Parathyroid adenoma (tissue), 2 donors: ENCODE measurements around the gene DPH7.
"Not testable (repeated sequence)": the region's sequence is repeated elsewhere in the genome, so short reads cannot be mapped to it uniquely, and the experiment has no call there.

Experiments used
- H2AFZ ChIP-seq: fragments of 300-600 bp; sonication (generic); one replicate; pipeline ENCODE4 v1.7.0; 2017; ENCODE audit warnings: antibody characterized with exemption, mild to moderate bottlenecking
- H3K27ac ChIP-seq: fragments of 300-600 bp; sonication (generic); one replicate; pipeline ENCODE4 v1.7.0; 2017
- H3K27me3 ChIP-seq: fragments of 300-600 bp; sonication (generic); one replicate; pipeline ENCODE4 v1.7.0; 2017; ENCODE audit warnings: low read length; ENCODE audit not compliant: control insufficient read depth, insufficient read depth
- H3K36me3 ChIP-seq: fragments of 300-600 bp; sonication (generic); one replicate; pipeline ENCODE4 v1.7.0; 2017; ENCODE audit warnings: low read length; ENCODE audit not compliant: control insufficient read depth, insufficient read depth
- H3K4me1 ChIP-seq: fragments of 300-600 bp; sonication (generic); one replicate; pipeline ENCODE4 v1.7.0; 2017; ENCODE audit warnings: control low read depth
- H3K4me2 ChIP-seq: fragments of 300-600 bp; sonication (generic); one replicate; pipeline ENCODE4 v1.7.0; 2017; ENCODE audit warnings: low read length
- H3K4me3 ChIP-seq: fragments of 300-600 bp; sonication (generic); one replicate; pipeline ENCODE4 v1.7.0; 2017; ENCODE audit warnings: low read depth, low read length
- H3K79me2 ChIP-seq: fragments of 300-600 bp; sonication (generic); one replicate; pipeline ENCODE4 v1.7.0; 2017; ENCODE audit warnings: control low read depth
- H3K9ac ChIP-seq: fragments of 300-600 bp; sonication (generic); one replicate; pipeline ENCODE4 v1.7.0; 2017; ENCODE audit warnings: mild to moderate bottlenecking
- H3K9me3 ChIP-seq: fragments of 300-600 bp; sonication (generic); one replicate; pipeline ENCODE4 v1.7.0; 2017; ENCODE audit warnings: low read length; ENCODE audit not compliant: control insufficient read depth
- CTCF ChIP-seq: fragments of 300-600 bp; sonication (generic); IDR thresholded peaks from one replicate; pipeline ENCODE4 v1.7.0; 2017; ENCODE audit warnings: antibody characterized with exemption, mild to moderate bottlenecking
- donor health status: primary hyperparathyroidism.

Gene DPH7

GRCh38 chr9:137578518-137579258 lies at the start of gene DPH7:
DPH7 (minus strand) TSS chr9:137578925; CDS start chr9:137578777, 148 bp downstream.
- Histone ChIP-seq H3K4me1 (no peaks in the 10 kb centered on the region), H3K27me3 (no peaks in the 10 kb centered on the region), H2AFZ (peak within 1 kb of the TSS; percentile 85), H3K79me2 (peaks cover 8% of the 10 kb centered on the region), H3K4me2 (peak within 1 kb of the TSS; percentile 90), H3K9me3 (no peaks in the 10 kb centered on the region), H3K4me3 (peak within 1 kb of the TSS; percentile 93), H3K27ac (peak within 1 kb of the TSS; percentile 61), H3K9ac (peak within 1 kb of the TSS; percentile 33), H3K36me3 (no peaks in the 10 kb centered on the region)
- peak; percentile 82 for TF ChIP-seq CTCF

- H3K27ac ChIP-seq, H3K36me3 ChIP-seq, H3K4me1 ChIP-seq, H3K27me3 ChIP-seq, H3K9me3 ChIP-seq, H3K4me2 ChIP-seq, H2AFZ ChIP-seq, H3K9ac ChIP-seq, H3K4me3 ChIP-seq: not testable (repeated sequence)
- peaks cover 53% of the 10 kb centered on the region for H3K79me2 ChIP-seq
Measured at GRCh38 chr9:137627406-137627805, 48.7 kb upstream of the DPH7 start.

GRCh38 chr9:137626464-137626863 lies 47.7 kb upstream of the DPH7 start:
- Histone ChIP-seq H3K4me2 (no peak overlapping the region), H3K4me3 (no peak overlapping the region), H3K36me3 (no peaks in the 10 kb centered on the region), H3K27ac (no peak overlapping the region), H3K79me2 (peaks cover 57% of the 10 kb centered on the region), H3K9ac (no peak overlapping the region), H3K4me1 (no peaks in the 10 kb centered on the region), H3K27me3 (no peaks in the 10 kb centered on the region), H2AFZ (no peak overlapping the region), H3K9me3 (no peaks in the 10 kb centered on the region)
- no peak for TF ChIP-seq CTCF

GRCh38 chr9:137622211-137622610 lies 43.5 kb upstream of the DPH7 start:
- H3K4me2 ChIP-seq, H3K4me1 ChIP-seq, H3K4me3 ChIP-seq, H3K27ac ChIP-seq, H3K9ac ChIP-seq, H3K27me3 ChIP-seq, H2AFZ ChIP-seq, H3K9me3 ChIP-seq, H3K36me3 ChIP-seq: not testable (repeated sequence)
- peaks cover 47% of the 10 kb centered on the region for H3K79me2 ChIP-seq

GRCh38 chr9:137621131-137621757 lies 42.5 kb upstream of the DPH7 start:
- TF ChIP-seq CTCF: no peak
- no peaks in the 10 kb centered on the region for H3K36me3 ChIP-seq
- H3K27me3 ChIP-seq: no peaks in the 10 kb centered on the region
- no peak overlapping the region for H3K9ac ChIP-seq
- H2AFZ ChIP-seq: no peak overlapping the region
- no peaks in the 10 kb centered on the region for H3K4me1 ChIP-seq
- no peak overlapping the region for H3K4me3 ChIP-seq
- no peaks in the 10 kb centered on the region for H3K9me3 ChIP-seq
- H3K27ac ChIP-seq: no peak overlapping the region
- H3K79me2 ChIP-seq: peaks cover 40% of the 10 kb centered on the region
- H3K4me2 ChIP-seq: no peak overlapping the region
